Neural progenitor cell (in vitro differentiated cells): Measurements from ENCODE around the gene NDOR1. TPM values are rescaled to one million over a fixed set of nuclear protein-coding genes. Genes with fewer than 3 reads are reported as not detected.
A peak's percentile ranks its signal among the peaks of the same experiment; 100 is the strongest.

Experiments used
- DNase-seq: peaks from one replicate; pipeline ENCODE4 v3.0.0-alpha.2; 2016; ENCODE audit warnings: low spot score
- H2AFZ ChIP-seq: fragments of 200-600 bp; sonication (generic); replicated peaks from 2 replicates; pipeline ENCODE4 v1.6.1; 2016; ENCODE audit warnings: antibody characterized with exemption
- H3F3A ChIP-seq: fragments of 200-600 bp; sonication (generic); 2 replicates; pipeline ENCODE4 v1.6.1; 2016; ENCODE audit warnings: antibody characterized with exemption, low read depth
- H3K27ac ChIP-seq: fragments of 200-600 bp; sonication (generic); 2 replicates; pipeline ENCODE4 v1.5.1; 2016; ENCODE audit warnings: mild to moderate bottlenecking
- H3K27me3 ChIP-seq: fragments of 200-600 bp; sonication (generic); 2 replicates; pipeline ENCODE4 v1.6.1; 2016; ENCODE audit warnings: mild to moderate bottlenecking, moderate library complexity
- H3K36me3 ChIP-seq: fragments of 200-600 bp; sonication (generic); 2 replicates; pipeline ENCODE4 v1.5.1; 2016
- H3K4me1 ChIP-seq: fragments of 200-600 bp; sonication (generic); 2 replicates; pipeline ENCODE4 v1.6.1; 2016; ENCODE audit warnings: mixed run types
- H3K4me2 ChIP-seq: fragments of 200-600 bp; sonication (generic); 2 replicates; pipeline ENCODE4 v1.6.1; 2016
- H3K4me3 ChIP-seq: fragments of 200-600 bp; sonication (generic); 2 replicates; pipeline ENCODE4 v1.5.1; 2016
- H3K79me2 ChIP-seq: fragments of 200-600 bp; sonication (generic); 2 replicates; pipeline ENCODE4 v1.6.1; 2016; ENCODE audit warnings: low read depth
- H3K9ac ChIP-seq: fragments of 200-600 bp; sonication (generic); 2 replicates; pipeline ENCODE4 v1.6.1; 2016
- H3K9me3 ChIP-seq: fragments of 200-600 bp; sonication (generic); 2 replicates; pipeline ENCODE4 v1.5.1; 2016; ENCODE audit warnings: low read depth
- H4K20me1 ChIP-seq: fragments of 200-600 bp; sonication (generic); 2 replicates; pipeline ENCODE4 v1.6.1; 2016; ENCODE audit warnings: low read depth
- H3K27ac Mint-ChIP-seq: 3 replicates; pipeline ENCODE4 v1.8.0; 2021; ENCODE audit warnings: mixed read lengths
- H3K27me3 Mint-ChIP-seq: 2 replicates; pipeline ENCODE4 v1.8.0; 2022; ENCODE audit warnings: low read depth, mild to moderate bottlenecking, inconsistent platforms, moderate library complexity, mixed read lengths; ENCODE audit not compliant: insufficient read depth
- H3K36me3 Mint-ChIP-seq: 3 replicates; pipeline ENCODE4 v1.8.0; 2021; ENCODE audit warnings: mixed read lengths
- H3K4me1 Mint-ChIP-seq: 3 replicates; pipeline ENCODE4 v1.8.0; 2021; ENCODE audit warnings: mixed read lengths
- H3K4me3 Mint-ChIP-seq: 3 replicates; pipeline ENCODE4 v1.8.0; 2021; ENCODE audit warnings: mild to moderate bottlenecking, moderate library complexity, mixed read lengths
- H3K9me3 Mint-ChIP-seq: 3 replicates; pipeline ENCODE4 v1.8.0; 2020; ENCODE audit warnings: mixed read lengths
- CTCF ChIP-seq: fragments of 200-600 bp; sonication (generic); IDR thresholded peaks from 2 replicates; pipeline ENCODE4 v1.5.1; 2017; ENCODE audit warnings: antibody characterized with exemption, mild to moderate bottlenecking
- EZH2 ChIP-seq: fragments of 200-600 bp; sonication (generic); IDR thresholded peaks from 2 replicates; pipeline ENCODE4 v1.6.1; 2017; ENCODE audit warnings: antibody characterized with exemption, mild to moderate bottlenecking, moderate library complexity
- EZH2phosphoT487 ChIP-seq: fragments of 200-600 bp; sonication (generic); IDR thresholded peaks from 2 replicates; pipeline ENCODE4 v1.6.1; 2017; ENCODE audit warnings: antibody characterized with exemption
- total RNA-seq: library from RNA; depleted of rRNA; stranded (reverse); fragments of >200 nt; gene quantifications from 2 replicates; pipeline ENCODE4 v1.2.3, GENCODE V29; 2015; ENCODE audit warnings: low replicate concordance

The NDOR1 gene
- total RNA-seq, 1 donor from 2014 or later: 5.1 TPM

DNA sequence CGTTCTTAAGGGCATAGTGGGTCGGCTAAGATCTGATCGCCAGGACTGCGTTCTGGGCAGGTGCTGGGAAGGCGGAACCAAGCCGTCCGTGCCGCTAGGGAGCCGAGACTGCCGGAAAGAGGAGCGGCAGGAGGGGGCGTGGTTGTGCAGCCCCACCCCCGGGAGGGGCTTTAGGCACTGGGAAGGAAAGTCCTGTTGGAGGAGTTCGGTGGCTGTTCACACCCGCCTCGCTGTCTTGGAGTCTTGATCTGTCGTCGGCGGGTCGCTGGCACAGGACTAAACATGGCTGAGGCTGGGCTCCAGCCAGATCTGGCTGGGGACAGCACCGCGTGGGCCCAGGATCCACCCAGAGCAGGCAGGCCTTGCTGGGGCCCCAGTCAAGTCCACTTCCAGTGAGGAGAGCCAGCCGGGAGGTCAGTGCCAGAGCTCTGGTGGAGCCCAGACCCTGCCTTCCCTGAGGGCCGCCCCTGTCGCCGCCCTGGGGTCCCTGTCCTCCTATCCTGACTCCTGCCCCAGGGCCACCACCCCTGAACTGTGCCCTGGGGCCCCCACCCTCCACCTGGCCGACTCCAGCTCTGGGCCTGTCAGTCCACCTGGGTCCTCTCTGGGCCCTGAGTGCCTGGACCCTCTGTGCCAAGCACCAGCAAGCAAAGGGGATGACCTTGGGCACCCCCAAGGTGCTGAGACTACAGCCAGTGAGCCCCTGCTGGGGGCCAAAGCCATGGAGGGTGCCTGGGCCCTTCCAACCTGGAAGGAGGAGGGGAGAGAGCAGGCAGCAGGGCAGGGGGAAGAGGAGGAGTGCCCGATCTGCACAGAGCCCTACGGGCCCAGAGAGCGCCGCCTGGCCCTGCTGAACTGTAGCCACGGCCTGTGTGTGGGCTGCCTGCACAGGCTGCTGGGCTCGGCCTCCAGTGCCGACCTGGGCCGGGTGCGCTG lies 12.0 kb downstream of the NDOR1 start:
- H3K27me3 ChIP-seq: peaks cover 18% of the 10 kb centered on the region
- DNase-seq: peak; percentile 60
- TF ChIP-seq EZH2phosphoT487: no peak
- no peak for TF ChIP-seq CTCF
- TF ChIP-seq EZH2: no peak
- H3K9me3 Mint-ChIP-seq: no peaks in the 10 kb centered on the region
- no peak overlapping the region for H3K9ac ChIP-seq
- H4K20me1 ChIP-seq: peaks cover 7% of the 10 kb centered on the region
- peaks cover 7% of the 10 kb centered on the region for H3K4me1 ChIP-seq
- H3K4me3 Mint-ChIP-seq: peak overlapping the region; percentile 60
- H3K27ac Mint-ChIP-seq: no peak overlapping the region
- H3K4me2 ChIP-seq: no peak overlapping the region
- no peaks in the 10 kb centered on the region for H3K36me3 ChIP-seq
- H3F3A ChIP-seq: peaks cover 4% of the 10 kb centered on the region
- no peaks in the 10 kb centered on the region for H3K4me1 Mint-ChIP-seq
- H3K4me3 ChIP-seq: no peak overlapping the region
- H2AFZ ChIP-seq: no peak overlapping the region
- no peaks in the 10 kb centered on the region for H3K79me2 ChIP-seq
- no peaks in the 10 kb centered on the region for H3K9me3 ChIP-seq
- H3K27me3 Mint-ChIP-seq: peaks cover 2% of the 10 kb centered on the region
- H3K36me3 Mint-ChIP-seq: peaks cover 3% of the 10 kb centered on the region
- H3K27ac ChIP-seq: no peak overlapping the region

- Histone ChIP-seq H3K79me2 (no peaks in the 10 kb centered on the region), H3F3A (peaks cover 11% of the 10 kb centered on the region), H3K9ac (no peak overlapping the region), H3K27ac (no peak overlapping the region), H3K9me3 (no peaks in the 10 kb centered on the region), H3K4me1 (peaks cover 13% of the 10 kb centered on the region), H3K27me3 (peaks cover 25% of the 10 kb centered on the region), H3K4me3 (no peak overlapping the region), H3K36me3 (no peaks in the 10 kb centered on the region), H2AFZ (no peak overlapping the region), H3K4me2 (no peak overlapping the region), H4K20me1 (peaks cover 7% of the 10 kb centered on the region)
- Mint-ChIP-seq H3K27ac (no peak overlapping the region), H3K4me1 (no peaks in the 10 kb centered on the region), H3K4me3 (no peak overlapping the region), H3K9me3 (no peaks in the 10 kb centered on the region), H3K36me3 (no peaks in the 10 kb centered on the region), H3K27me3 (peaks cover 2% of the 10 kb centered on the region)
- DNase-seq: no peak
- TF ChIP-seq EZH2 (no peak), CTCF (no peak), EZH2phosphoT487 (no peak)
Observed at GRCh38 chr9:137218212-137218753, 12.8 kb downstream of the NDOR1 start.

DNA sequence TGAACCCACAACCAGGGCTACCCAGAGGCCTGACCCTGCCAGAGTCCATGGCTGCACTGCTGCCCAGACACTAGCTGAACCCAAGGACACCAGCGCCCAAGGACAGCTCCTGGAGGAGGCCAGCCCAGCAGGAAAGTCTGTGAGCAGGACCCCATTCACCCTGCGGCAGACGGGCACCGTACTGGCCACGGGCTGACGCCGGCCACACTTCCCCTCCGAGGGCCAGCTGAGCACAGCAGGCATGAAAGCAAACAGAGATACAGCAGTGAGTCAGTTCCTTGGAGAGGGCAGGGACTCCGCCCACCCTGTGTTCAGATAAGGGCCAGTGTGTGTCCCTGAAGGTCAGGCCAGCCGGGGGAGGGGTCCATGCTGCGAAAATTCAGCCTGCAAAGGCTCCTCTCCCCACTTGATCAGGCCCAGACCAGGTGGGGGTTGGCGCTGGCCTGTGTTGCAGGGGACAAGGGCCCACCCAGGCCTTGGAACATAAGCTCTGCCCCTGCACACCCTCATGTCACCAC lies 13.3 kb downstream of the NDOR1 start:
- TF ChIP-seq CTCF: no peak
- no peak for TF ChIP-seq EZH2
- no peak for TF ChIP-seq EZH2phosphoT487
- no peaks in the 10 kb centered on the region for H3K9me3 ChIP-seq
- Mint-ChIP-seq H3K4me1 (no peaks in the 10 kb centered on the region), H3K36me3 (no peaks in the 10 kb centered on the region), H3K27me3 (peaks cover 2% of the 10 kb centered on the region), H3K27ac (no peak overlapping the region), H3K4me3 (no peak overlapping the region), H3K9me3 (no peaks in the 10 kb centered on the region)
- peaks cover 12% of the 10 kb centered on the region for H3F3A ChIP-seq
- H2AFZ ChIP-seq: no peak overlapping the region
- peaks cover 13% of the 10 kb centered on the region for H3K4me1 ChIP-seq
- H3K9ac ChIP-seq: no peak overlapping the region
- no peak overlapping the region for H3K4me2 ChIP-seq
- H3K36me3 ChIP-seq: no peaks in the 10 kb centered on the region
- no peak for DNase-seq
- H3K79me2 ChIP-seq: no peaks in the 10 kb centered on the region
- peaks cover 25% of the 10 kb centered on the region for H3K27me3 ChIP-seq
- H3K4me3 ChIP-seq: no peak overlapping the region
- H3K27ac ChIP-seq: no peak overlapping the region
- peaks cover 7% of the 10 kb centered on the region for H4K20me1 ChIP-seq
